HUES48 (cell line): ENCODE results near the gene NT5C3B.
"Not testable (repeated sequence)": the region's sequence is repeated elsewhere in the genome, so short reads cannot be mapped to it uniquely, and the experiment has no call there.

Source experiments
- H3K27ac ChIP-seq: one replicate; pipeline ENCODE4 v1.7.0; 2013; ENCODE audit warnings: low read depth, low read length, inconsistent platforms
- H3K27me3 ChIP-seq: 2 replicates; pipeline ENCODE4 v1.6.1; 2013; ENCODE audit warnings: mild to moderate bottlenecking, low read length; ENCODE audit not compliant: control insufficient read depth, insufficient read depth
- H3K36me3 ChIP-seq: 2 replicates; pipeline ENCODE4 v1.6.1; 2013; ENCODE audit warnings: low read length; ENCODE audit not compliant: control insufficient read depth, insufficient read depth
- H3K4me1 ChIP-seq: 2 replicates; pipeline ENCODE4 v1.6.1; 2013; ENCODE audit warnings: mild to moderate bottlenecking, low read length; ENCODE audit not compliant: control insufficient read depth, insufficient read depth
- H3K4me3 ChIP-seq: 2 replicates; pipeline ENCODE4 v1.5.1; 2013; ENCODE audit warnings: mild to moderate bottlenecking, low read depth, low read length
- H3K9ac ChIP-seq: 2 replicates; pipeline ENCODE4 v1.6.1; 2013; ENCODE audit warnings: mild to moderate bottlenecking, low read depth, low read length, moderate library complexity
- H3K9me3 ChIP-seq: 2 replicates; pipeline ENCODE4 v1.6.1; 2013; ENCODE audit warnings: low read length; ENCODE audit not compliant: control insufficient read depth, insufficient read depth

Gene NT5C3B

GRCh38 chr17:41839448-41839847 is 3.4 kb upstream of the NT5C3B start:
- H3K4me3 ChIP-seq, H3K9me3 ChIP-seq, H3K36me3 ChIP-seq, H3K27me3 ChIP-seq, H3K9ac ChIP-seq, H3K4me1 ChIP-seq, H3K27ac ChIP-seq: not testable (repeated sequence)

DNA sequence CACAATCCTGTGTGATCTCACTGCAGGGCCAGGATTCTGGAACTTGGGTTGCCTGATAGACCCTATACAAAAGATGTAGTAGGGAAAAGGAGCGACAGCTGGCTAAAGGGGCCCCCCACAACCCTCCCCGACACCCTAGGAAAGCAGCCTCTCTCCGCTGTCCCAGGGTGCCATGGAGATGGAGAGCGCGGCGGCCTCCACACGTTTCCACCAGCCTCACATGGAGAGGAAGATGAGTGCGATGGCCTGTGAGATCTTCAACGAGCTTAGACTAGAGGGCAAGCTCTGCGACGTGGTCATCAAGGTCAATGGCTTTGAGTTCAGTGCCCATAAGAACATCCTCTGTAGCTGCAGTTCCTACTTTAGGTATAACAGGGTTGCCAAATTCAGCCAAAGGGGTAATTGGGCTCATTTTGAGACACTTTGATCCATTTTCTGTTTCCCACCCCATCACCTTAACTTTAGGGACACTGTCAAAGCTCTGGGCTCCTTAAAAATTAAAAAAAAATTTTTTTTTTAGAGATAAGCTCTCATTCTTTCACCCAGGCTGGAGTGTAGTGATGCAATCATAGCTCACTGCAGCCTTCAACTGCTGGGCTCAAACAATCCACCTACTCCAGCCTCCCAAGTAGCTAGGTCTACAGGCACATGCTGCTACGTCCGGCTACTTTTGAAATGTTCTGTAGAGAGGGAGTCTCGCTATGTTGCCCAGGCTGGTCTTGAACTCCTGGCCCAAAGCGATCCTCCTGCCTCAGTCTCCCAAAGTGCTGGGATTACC is 1.9 kb upstream of the NT5C3B start, which contains the start of gene KLHL10:
KLHL10 (plus strand) TSS at position 65 of the 778 bp plus-strand sequence; CDS start at position 173, 108 bp downstream.
- Histone ChIP-seq H3K9ac (no peak within 1 kb of the TSS), H3K27ac (no peak within 1 kb of the TSS), H3K36me3 (peaks cover 8% of the 10 kb centered on the region), H3K4me3 (no peak within 1 kb of the TSS), H3K27me3 (peaks cover 7% of the 10 kb centered on the region), H3K9me3 (no peaks in the 10 kb centered on the region), H3K4me1 (peaks cover 6% of the 10 kb centered on the region; the same call in 1 of the 2 replicates)

- Histone ChIP-seq H3K4me3 (peak overlapping the region; percentile 83), H3K9me3 (no peaks in the 10 kb centered on the region), H3K9ac (no peak overlapping the region), H3K27me3 (peaks cover 7% of the 10 kb centered on the region), H3K27ac (no peak overlapping the region), H3K4me1 (peaks cover 6% of the 10 kb centered on the region; the same call in 1 of the 2 replicates), H3K36me3 (peaks cover 19% of the 10 kb centered on the region)
Measured at GRCh38 chr17:41836550-41837196, 641 bp upstream of the NT5C3B start.

DNA sequence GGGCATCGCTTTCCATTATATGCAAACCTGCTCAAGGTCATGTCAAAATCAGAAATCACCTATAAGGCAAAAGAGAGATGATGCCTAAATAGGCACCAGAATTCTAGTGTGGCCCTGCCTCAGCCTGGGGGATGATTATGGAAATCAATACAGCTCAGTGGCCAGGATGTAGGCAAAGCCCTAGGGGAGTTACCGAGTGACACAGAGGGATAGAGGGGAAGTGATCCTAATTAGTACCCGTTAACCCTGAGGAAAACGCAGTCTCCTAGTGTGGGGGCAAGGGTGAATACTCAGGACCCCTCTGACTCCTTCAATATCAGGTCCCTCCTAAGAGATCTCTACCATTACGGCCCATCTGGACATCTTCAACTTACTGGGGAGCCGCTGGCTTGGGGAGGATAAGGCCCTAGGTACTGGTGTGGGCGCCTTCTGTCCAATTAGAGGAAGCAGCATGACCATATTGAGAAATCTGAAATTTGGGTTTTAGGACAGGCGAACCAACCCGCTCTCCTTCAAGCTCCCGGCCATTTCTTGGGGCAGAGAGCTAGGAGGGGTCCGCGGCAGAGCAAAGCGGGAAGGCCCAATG is 725 bp downstream of the NT5C3B start:
- peaks cover 31% of the 10 kb centered on the region for H3K36me3 ChIP-seq
- no peaks in the 10 kb centered on the region for H3K9me3 ChIP-seq
- H3K27me3 ChIP-seq: peaks cover 7% of the 10 kb centered on the region
- H3K27ac ChIP-seq: no peak overlapping the region
- peak overlapping the region; percentile 83 for H3K4me3 ChIP-seq
- H3K4me1 ChIP-seq: peaks cover 6% of the 10 kb centered on the region; the same call in 1 of the 2 replicates
- peak overlapping the region; percentile 61; the same call in 1 of the 2 replicates for H3K9ac ChIP-seq

GRCh38 chr17:41829961-41830360 is 6.1 kb downstream of the NT5C3B start:
- peaks cover 75% of the 10 kb centered on the region for H3K36me3 ChIP-seq
- not testable (repeated sequence) for H3K9ac ChIP-seq, H3K4me1 ChIP-seq, H3K9me3 ChIP-seq, H3K4me3 ChIP-seq, H3K27me3 ChIP-seq, H3K27ac ChIP-seq

DNA sequence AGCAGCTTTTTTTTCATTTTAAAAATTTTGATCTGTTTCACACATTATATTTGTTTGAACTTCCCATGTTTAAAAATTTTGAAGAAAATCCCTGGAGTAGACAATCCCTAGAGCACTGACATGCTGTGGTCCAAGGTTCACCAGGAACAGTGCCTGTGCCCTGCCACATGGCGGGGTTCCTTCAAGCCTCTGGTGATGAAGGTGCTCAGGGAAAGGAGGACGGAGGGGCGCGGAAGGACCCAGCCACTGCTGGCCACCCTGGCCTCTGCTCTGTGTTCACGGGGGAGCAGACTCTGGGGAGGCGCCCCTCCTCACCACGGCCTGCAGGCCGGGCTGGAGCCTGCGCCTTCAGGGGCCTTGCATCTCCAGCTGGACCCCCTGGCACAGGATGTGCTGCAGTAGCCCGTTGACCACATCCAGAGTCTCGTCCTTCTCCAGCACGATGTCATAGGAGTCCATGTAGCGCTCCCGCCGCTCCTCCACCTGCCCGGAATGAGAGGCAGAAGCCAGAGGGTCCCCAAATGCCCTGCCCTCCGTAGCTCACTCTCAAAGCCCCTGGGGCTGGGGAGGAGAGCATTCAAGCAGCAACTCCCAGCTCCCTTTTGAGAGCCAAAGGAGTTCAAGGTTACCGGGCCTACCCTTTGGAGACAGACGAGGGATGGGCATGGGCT is 10.7 kb downstream of the NT5C3B start:
- H3K36me3 ChIP-seq: peaks cover 72% of the 10 kb centered on the region
- H3K27ac ChIP-seq: no peak overlapping the region

DNA sequence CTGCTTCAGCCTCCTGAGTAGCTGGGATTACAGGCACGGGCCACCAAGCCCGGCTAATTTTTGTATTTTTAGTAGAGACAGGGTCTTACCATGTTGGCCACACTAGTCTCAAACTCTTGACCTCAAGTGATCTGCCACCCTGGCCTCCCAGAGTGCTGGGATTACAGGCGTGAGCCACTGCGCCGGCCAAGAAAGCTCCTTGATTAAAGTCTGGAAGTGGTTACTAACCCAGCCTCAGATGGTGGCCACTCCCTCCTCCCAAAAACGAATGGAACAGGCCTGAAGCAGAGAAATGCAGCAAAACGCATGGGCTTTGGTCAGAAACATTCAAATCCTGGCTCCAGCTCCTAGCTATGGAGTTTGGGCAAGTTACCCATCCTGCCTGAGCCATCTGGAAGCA is 11.9 kb downstream of the NT5C3B start:
- no peaks in the 10 kb centered on the region for H3K27me3 ChIP-seq
- no peaks in the 10 kb centered on the region for H3K9me3 ChIP-seq
- no peak overlapping the region for H3K9ac ChIP-seq
- H3K36me3 ChIP-seq: peaks cover 73% of the 10 kb centered on the region
- H3K27ac ChIP-seq: no peak overlapping the region
- no peak overlapping the region for H3K4me3 ChIP-seq
- peaks cover 9% of the 10 kb centered on the region for H3K4me1 ChIP-seq

More for the DNA sequence above, 10.7 kb downstream of the NT5C3B start:
- Histone ChIP-seq H3K9me3 (no peaks in the 10 kb centered on the region), H3K4me3 (no peak overlapping the region), H3K27me3 (no peaks in the 10 kb centered on the region), H3K4me1 (no peaks in the 10 kb centered on the region), H3K9ac (no peak overlapping the region)

GRCh38 chr17:41823580-41823979 is 12.5 kb downstream of the NT5C3B start:
- Histone ChIP-seq H3K36me3 (peaks cover 70% of the 10 kb centered on the region), H3K9ac (no peak overlapping the region), H3K27me3 (no peaks in the 10 kb centered on the region), H3K9me3 (no peaks in the 10 kb centered on the region), H3K27ac (no peak overlapping the region), H3K4me3 (no peak overlapping the region), H3K4me1 (peaks cover 11% of the 10 kb centered on the region)

- Histone ChIP-seq H3K36me3 (peaks cover 70% of the 10 kb centered on the region), H3K4me3 (no peak overlapping the region), H3K9me3 (no peaks in the 10 kb centered on the region), H3K9ac (no peak overlapping the region), H3K27me3 (no peaks in the 10 kb centered on the region), H3K27ac (no peak overlapping the region), H3K4me1 (peaks cover 11% of the 10 kb centered on the region)
Measured at GRCh38 chr17:41823141-41823524, 12.9 kb downstream of the NT5C3B start.

GRCh38 chr17:41822216-41823140 is 13.6 kb downstream of the NT5C3B start:
- H3K27ac ChIP-seq: no peak overlapping the region
- H3K9ac ChIP-seq: no peak overlapping the region
- no peak overlapping the region for H3K4me3 ChIP-seq
- no peaks in the 10 kb centered on the region for H3K9me3 ChIP-seq
- H3K4me1 ChIP-seq: peaks cover 11% of the 10 kb centered on the region
- H3K27me3 ChIP-seq: no peaks in the 10 kb centered on the region
- peaks cover 66% of the 10 kb centered on the region for H3K36me3 ChIP-seq
